DND-41 (cell line): Measurements from ENCODE around the gene ABCG5.

ENCODE experiments used
- ATAC-seq: fragments of 200-7000 bp; cut with Tn5 transposase; 3 replicates; pipeline ENCODE4 v1.9.1; 2021; ENCODE audit warnings: low read depth; ENCODE audit not compliant: insufficient read depth
- DNase-seq: peaks from one replicate; pipeline ENCODE4 v3.0.0-alpha.2; 2020
- H2AFZ ChIP-seq: 2 replicates; pipeline ENCODE4 v1.6.0; 2012; ENCODE audit warnings: low read depth, low read length
- H3K27ac ChIP-seq: 2 replicates; pipeline ENCODE4 v1.5.1; 2012; ENCODE audit warnings: low read length, inconsistent platforms
- H3K27me3 ChIP-seq: fragments of 200-600 bp; sonication (generic); 2 replicates; pipeline ENCODE4 v1.6.0; 2012; ENCODE audit warnings: low read length, mild to moderate bottlenecking, inconsistent platforms; ENCODE audit not compliant: insufficient read depth, poor library complexity
- H3K36me3 ChIP-seq: 2 replicates; pipeline ENCODE4 v1.5.1; 2012; ENCODE audit warnings: low read length, inconsistent platforms; ENCODE audit not compliant: insufficient read depth
- H3K4me1 ChIP-seq: 2 replicates; pipeline ENCODE4 v1.5.1; 2012; ENCODE audit warnings: mild to moderate bottlenecking, low read length; ENCODE audit not compliant: insufficient read depth
- H3K4me2 ChIP-seq: 2 replicates; pipeline ENCODE4 v1.6.0; 2012; ENCODE audit warnings: mild to moderate bottlenecking, moderate library complexity, low read length, inconsistent platforms; ENCODE audit not compliant: insufficient read depth
- H3K4me3 ChIP-seq, 2 experiments: fragments of 200-600 bp in 1 of 2; shearing (Covaris generic) in 1 of 2; 2 replicates each; pipeline ENCODE4 v1.5.1; 2012 to 2016; ENCODE audit warnings: inconsistent platforms in 2 of 2, low read length in 2 of 2, mild to moderate bottlenecking in 2 of 2, low read depth in 1 of 2, moderate library complexity in 1 of 2
- H3K79me2 ChIP-seq: 2 replicates; pipeline ENCODE4 v1.6.0; 2012; ENCODE audit warnings: low read length, inconsistent platforms; ENCODE audit not compliant: insufficient read depth
- H3K9ac ChIP-seq: 2 replicates; pipeline ENCODE4 v1.6.0; 2012; ENCODE audit warnings: low read depth, mild to moderate bottlenecking, inconsistent platforms, low read length, moderate library complexity
- H3K9me3 ChIP-seq: 2 replicates; pipeline ENCODE4 v1.5.1; 2012; ENCODE audit warnings: low read length, moderate library complexity, mild to moderate bottlenecking, inconsistent platforms; ENCODE audit not compliant: insufficient read depth, severe bottlenecking
- H4K20me1 ChIP-seq: 2 replicates; pipeline ENCODE4 v1.6.0; 2012; ENCODE audit warnings: low read length; ENCODE audit not compliant: insufficient read depth
- CTCF ChIP-seq: IDR thresholded peaks from 2 replicates; pipeline ENCODE4 v1.5.1; 2012; ENCODE audit warnings: borderline replicate concordance, low read length, moderate library complexity, mild to moderate bottlenecking; ENCODE audit not compliant: poor library complexity, severe bottlenecking; ENCODE audit errors: extremely low read depth
- EZH2 ChIP-seq: IDR thresholded peaks from 3 replicates; pipeline ENCODE4 v1.6.1; 2012; ENCODE audit warnings: borderline replicate concordance, low read depth, mild to moderate bottlenecking, moderate library complexity, low read length, inconsistent platforms; ENCODE audit not compliant: severe bottlenecking

ABCG5 gene

GRCh38 chr2:43884689-43885088 lies 46.0 kb upstream of the ABCG5 start:
- Histone ChIP-seq H3K9ac (no peak overlapping the region), H3K27me3 (no peaks in the 10 kb centered on the region), H3K36me3 (peaks cover 34% of the 10 kb centered on the region), H3K27ac (no peak overlapping the region), H3K79me2 (no peaks in the 10 kb centered on the region), H4K20me1 (no peaks in the 10 kb centered on the region), H2AFZ (no peak overlapping the region), H3K4me3 (no peak overlapping the region), H3K9me3 (no peaks in the 10 kb centered on the region), H3K4me1 (no peaks in the 10 kb centered on the region), H3K4me2 (no peak overlapping the region)
- DNase-seq = no peak
- no peak for ATAC-seq
- no peak for TF ChIP-seq CTCF
- no peak for TF ChIP-seq EZH2

GRCh38 chr2:43882312-43882711 lies 43.7 kb upstream of the ABCG5 start:
- Histone ChIP-seq H3K27ac (no peak overlapping the region), H3K79me2 (no peaks in the 10 kb centered on the region), H3K4me3 (no peak overlapping the region), H3K27me3 (no peaks in the 10 kb centered on the region), H2AFZ (no peak overlapping the region), H3K4me2 (no peak overlapping the region), H3K9me3 (no peaks in the 10 kb centered on the region), H3K4me1 (no peaks in the 10 kb centered on the region), H3K36me3 (peaks cover 10% of the 10 kb centered on the region), H4K20me1 (no peaks in the 10 kb centered on the region), H3K9ac (no peak overlapping the region)
- no peak for TF ChIP-seq EZH2
- no peak for TF ChIP-seq CTCF
- no peak for DNase-seq
- no peak for ATAC-seq

- Histone ChIP-seq H3K36me3 (no peaks in the 10 kb centered on the region), H3K27me3 (no peaks in the 10 kb centered on the region), H3K79me2 (no peaks in the 10 kb centered on the region), H3K4me1 (no peaks in the 10 kb centered on the region), H3K9ac (no peak overlapping the region), H3K4me3 (no peak overlapping the region), H3K9me3 (no peaks in the 10 kb centered on the region), H3K27ac (no peak overlapping the region), H4K20me1 (no peaks in the 10 kb centered on the region), H3K4me2 (no peak overlapping the region), H2AFZ (no peak overlapping the region)
- no peak for DNase-seq
- no peak for ATAC-seq
- TF ChIP-seq EZH2 (no peak), CTCF (no peak)
These were observed 42.3 kb upstream of the ABCG5 start for GRCh38 chr2:43880952-43881351.

- H3K79me2 ChIP-seq = no peaks in the 10 kb centered on the region
- no peak overlapping the region for H3K4me2 ChIP-seq
- TF ChIP-seq CTCF (no peak), EZH2 (no peak)
- H3K36me3 ChIP-seq = no peaks in the 10 kb centered on the region
- no peak overlapping the region for H3K27ac ChIP-seq
- H3K4me3 ChIP-seq = no peak overlapping the region
- ATAC-seq = no peak
- H3K27me3 ChIP-seq = no peaks in the 10 kb centered on the region
- no peaks in the 10 kb centered on the region for H3K9me3 ChIP-seq
- no peak overlapping the region for H2AFZ ChIP-seq
- DNase-seq = no peak
- no peaks in the 10 kb centered on the region for H3K4me1 ChIP-seq
- H3K9ac ChIP-seq = no peak overlapping the region
- no peaks in the 10 kb centered on the region for H4K20me1 ChIP-seq
These were observed 41.8 kb upstream of the ABCG5 start for GRCh38 chr2:43880471-43880870.
